HG03039 (cell line): ENCODE data around the gene ASB18.
"Not testable (repeated sequence)": the region's sequence is repeated elsewhere in the genome, so short reads cannot be mapped to it uniquely, and the experiment has no call there.

ENCODE experiments used
- ATAC-seq: cut with Tn5 transposase; IDR thresholded peaks from one replicate; pipeline ENCODE4 v1.9.1; 2021; ENCODE audit warnings: mild to moderate bottlenecking, moderate library complexity; ENCODE audit not compliant: unreplicated experiment

The ASB18 gene, protein sequence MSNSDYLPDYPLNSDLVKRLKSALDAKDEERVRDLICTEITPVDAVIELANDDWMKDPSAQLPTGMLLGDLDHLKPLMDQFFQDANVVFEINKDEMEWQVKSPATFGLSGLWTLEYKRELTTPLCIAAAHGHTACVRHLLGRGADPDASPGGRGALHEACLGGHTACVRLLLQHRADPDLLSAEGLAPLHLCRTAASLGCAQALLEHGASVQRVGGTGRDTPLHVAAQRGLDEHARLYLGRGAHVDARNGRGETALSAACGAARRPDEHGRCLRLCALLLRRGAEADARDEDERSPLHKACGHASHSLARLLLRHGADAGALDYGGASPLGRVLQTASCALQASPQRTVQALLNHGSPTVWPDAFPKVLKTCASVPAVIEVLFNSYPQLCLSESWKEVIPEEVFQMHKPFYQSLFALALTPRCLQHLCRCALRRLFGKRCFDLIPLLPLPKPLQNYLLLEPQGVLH

DNA sequence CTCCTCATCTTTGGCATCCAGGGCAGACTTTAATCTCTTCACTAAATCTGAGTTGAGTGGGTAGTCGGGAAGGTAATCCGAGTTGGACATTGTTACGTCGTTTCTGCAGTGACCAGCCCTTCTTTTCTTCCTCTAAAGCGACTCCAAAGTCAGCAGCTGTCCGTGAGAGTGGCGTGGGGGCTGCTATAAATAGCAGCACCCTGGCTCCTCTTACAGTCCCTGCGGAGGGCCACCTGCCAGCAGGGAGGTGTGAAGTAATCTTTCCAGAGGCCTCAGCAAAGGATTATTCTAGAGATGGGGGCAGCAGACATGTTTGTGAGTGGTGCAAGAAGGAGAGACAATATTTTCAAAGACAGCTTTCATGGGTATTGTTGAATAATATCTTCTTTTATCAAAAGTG, at the start of gene ASB18:
Gene ASB18, minus strand, starts transcription at position 151 of the 400 bp plus-strand sequence. Its CDS starts 61 bp downstream, at position 90.
- no peak for ATAC-seq

- ATAC-seq = no peak
These were observed 47.1 kb upstream of the ASB18 start for GRCh38 chr2:236311286-236311685.

GRCh38 chr2:236309669-236310029, 45.4 kb upstream of the ASB18 start:
- ATAC-seq = no peak

DNA sequence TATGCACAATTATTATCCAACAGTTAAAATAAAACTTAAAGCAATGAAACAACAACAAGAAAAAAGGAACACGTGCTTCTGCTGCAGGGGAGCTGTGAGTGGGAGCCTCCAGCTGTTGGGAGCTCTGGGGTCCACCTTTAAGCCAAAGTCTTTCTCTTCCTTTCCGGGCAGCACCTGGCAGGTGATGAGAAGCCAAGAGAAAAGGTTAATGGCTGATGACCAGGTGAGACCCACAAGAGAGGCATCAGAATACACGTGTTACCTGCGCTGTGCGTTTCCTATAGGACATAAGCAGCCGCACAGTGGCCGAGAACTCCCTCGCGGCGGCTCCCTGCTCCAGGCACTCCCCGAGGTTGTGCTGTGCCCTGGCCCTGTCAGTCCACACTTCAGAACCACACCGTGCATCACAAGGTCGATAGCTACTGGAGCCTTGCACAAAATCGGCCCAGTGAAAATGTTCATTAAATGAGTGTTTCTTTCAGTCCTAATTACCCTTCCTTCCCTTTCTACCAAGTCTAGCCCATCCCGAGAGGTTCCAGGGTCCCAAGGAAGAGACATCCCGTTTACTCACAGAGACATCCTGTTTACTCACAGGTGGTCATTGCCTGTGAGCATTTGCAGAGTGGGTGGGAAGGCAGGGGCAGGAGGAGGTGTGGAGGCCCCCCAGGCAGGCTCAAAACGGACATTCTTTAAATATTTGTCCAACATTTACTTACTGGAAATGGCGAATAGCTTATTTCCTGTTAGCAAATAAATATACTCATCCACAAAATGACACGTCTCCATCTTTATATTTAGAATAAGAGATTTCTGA, 44.9 kb upstream of the ASB18 start:
- no peak for ATAC-seq

GRCh38 chr2:236307641-236308040, 43.4 kb upstream of the ASB18 start:
- ATAC-seq = no peak

- no peak for ATAC-seq
These were observed 42.8 kb upstream of the ASB18 start for GRCh38 chr2:236306825-236307540.

DNA sequence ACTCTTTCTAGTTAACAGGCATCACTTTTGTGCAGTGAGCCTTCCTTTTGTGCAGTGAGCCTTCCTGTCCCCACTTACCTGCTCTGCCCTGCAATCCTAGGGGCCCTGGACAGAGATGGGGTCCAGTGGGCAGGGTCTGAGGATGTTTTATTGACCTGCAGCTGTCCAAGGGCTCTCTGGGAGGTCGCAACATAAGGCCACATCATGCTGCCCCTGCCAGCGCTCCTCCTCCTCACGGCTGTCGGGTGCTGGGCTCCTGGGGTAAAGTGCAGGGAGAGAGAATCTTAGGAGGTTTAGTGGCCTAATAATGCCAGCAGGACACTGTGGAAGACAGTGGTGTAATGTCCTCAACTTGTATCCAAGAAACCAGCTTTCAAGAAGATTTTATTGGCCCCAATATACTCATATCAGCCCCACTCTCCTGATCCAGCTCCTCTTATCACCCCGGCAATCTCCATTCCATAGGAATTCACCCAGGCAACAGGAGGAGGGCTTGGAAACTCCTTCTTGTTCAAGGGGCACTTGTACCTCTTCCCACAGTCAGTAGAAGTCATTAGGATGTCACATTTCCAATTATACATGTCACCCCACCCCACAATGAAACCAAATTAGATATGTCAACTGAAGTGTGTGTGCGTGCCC, 41.9 kb upstream of the ASB18 start:
- ATAC-seq = no peak

DNA sequence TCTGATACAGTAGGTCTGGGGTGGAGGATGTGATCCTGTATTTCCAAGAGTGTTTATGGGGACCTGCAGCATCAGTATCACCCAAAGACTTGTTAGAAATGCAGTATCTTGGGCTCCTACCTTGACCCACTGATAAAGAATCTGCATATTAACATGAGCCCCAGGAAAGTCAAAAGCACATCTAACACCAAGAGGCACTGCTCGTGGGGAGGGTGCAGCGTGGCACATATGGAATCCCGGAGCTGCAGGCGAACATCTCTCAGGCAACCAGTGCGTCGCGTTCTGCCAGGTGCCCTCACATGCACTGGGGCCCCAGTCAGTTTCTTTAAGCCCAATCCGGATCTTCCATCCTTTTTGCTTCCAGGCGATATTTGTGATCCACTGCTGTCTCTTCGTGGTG, 41.3 kb upstream of the ASB18 start:
- ATAC-seq = no peak

DNA sequence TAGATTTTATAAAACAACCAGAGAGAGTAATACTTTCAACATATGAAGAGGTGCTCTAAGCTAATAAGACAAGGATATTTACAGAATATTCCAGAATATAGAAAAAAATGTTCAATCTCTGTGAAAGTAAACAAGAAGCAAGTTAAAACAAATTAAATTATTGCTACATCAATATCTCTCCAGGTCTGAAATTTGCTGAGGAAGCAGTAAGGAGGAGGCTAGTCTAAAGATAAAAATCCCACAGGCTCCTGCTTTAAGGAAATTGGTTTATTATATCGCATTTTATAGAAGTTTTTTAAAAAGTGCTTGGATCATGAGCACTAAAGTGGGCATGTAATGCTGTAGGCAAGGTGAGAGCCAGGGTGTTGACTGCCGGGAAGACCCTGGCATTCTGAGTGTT, 39.7 kb upstream of the ASB18 start:
- ATAC-seq = no peak

DNA sequence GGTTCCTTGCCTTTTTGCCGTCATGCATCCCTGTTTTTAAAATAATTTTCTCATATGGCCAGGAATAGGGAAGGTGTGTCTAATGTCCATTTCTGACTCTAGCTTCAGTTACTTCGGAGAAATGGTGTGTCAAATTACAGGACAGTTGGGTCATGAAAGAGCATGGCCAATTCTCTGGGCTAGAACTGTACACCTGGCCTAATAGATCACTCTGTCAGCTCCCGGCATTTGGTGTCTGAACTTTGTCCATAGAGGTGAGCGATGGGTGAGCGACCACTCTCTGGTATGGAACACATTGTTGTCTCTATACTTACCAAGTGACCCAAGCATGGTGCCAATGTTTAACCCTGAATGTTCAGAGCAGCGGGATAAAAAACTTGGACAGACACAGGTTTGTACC, 38.3 kb upstream of the ASB18 start:
- ATAC-seq = no peak

DNA sequence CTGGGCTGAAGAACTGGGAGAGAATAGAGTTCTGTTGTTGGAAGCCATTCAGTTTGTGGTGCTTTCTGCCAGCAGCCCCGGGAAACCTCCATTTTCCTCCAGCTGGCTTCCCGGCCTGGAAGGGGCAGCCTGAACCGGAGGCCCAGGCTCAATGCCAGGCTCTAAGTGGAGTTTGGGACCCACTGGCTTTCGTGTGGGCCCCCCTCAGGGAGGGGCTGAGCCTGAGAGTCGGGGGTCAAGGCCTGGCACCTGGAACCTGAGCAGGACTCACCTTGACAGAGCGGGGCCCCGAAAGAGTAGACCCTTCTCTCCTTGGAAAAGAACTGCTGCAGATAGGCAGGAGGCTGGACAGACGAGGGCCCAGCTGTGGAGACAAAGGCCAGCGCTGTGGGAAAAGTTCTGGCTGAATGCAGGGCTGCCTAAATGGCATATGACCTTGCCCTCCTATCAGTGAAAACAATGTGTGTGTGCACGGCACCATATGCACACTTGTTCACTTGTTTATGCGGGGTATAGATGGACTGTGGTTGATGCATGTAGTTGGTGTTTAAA, 34.8 kb upstream of the ASB18 start:
- no peak for ATAC-seq

DNA sequence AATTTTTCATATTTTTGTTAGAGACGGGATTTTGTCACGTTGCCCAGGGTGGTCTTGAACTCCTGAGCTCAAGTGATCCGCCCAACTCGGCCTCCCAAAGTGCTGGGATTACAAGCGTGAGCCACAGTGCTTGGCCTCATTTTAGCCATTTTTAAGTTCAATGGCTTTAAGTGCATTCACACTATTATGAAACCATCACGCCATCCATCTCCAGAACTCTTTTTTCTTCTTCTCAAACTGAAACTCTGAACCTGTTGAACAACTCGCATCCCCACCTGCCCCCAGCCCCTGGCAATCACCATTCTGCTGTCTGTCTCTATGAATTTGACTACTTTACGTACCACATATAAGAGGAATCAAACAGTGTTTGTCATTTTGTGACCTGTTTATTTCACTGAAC, 31.3 kb upstream of the ASB18 start:
- ATAC-seq = no peak

- ATAC-seq = no peak
These were observed 30.4 kb upstream of the ASB18 start for GRCh38 chr2:236294647-236295046.

GRCh38 chr2:236293241-236293810, 29.1 kb upstream of the ASB18 start:
- ATAC-seq = no peak

GRCh38 chr2:236291911-236292310, 27.7 kb upstream of the ASB18 start:
- ATAC-seq = no peak

DNA sequence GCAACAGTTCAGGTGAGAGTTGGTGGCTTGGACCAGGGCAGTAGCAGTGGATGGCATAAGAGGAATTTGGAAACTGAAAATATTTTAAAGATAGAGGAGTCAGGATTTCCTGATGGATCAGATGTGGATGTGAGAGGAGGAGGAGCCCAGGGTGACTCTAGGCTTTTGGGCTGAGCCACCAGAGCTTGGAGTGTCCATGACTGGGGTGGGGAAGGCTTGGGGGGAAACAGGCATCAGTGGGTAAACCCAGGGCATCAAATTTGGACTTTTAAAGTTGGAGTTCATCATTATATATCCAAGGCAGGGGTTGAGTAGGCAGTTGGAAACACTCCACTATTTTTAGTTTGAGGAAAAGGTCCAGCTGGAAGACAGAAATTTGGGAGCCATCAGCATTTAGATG, 27.3 kb upstream of the ASB18 start:
- ATAC-seq = no peak

- no peak for ATAC-seq
These were observed 26.7 kb upstream of the ASB18 start for GRCh38 chr2:236290742-236291425.

GRCh38 chr2:236289766-236290462, 25.7 kb upstream of the ASB18 start:
- ATAC-seq = no peak

DNA sequence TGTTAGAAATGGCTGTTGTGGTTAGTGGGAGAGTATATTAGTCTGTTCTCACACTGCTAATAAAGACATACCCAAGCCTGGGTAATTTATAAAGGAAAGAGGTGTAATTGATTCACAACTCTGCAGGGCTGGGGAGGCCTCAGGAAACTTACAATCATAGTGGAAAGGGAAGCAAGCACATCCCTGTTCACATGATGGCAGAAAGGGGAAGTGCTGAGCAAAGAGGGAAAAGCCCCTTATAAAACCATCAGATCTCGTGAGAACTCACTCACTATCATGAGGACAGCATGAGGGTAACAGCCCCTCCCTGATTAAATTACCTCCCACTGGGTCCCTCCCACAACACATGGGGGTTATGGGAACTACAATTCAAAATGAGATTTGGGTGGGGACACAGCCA, 24.2 kb upstream of the ASB18 start:
- ATAC-seq = not testable (repeated sequence)
